Peyer's patch (tissue), 4 donors: ENCODE results near the gene DNAJC21. TPM values are rescaled to one million over a fixed set of nuclear protein-coding genes. Genes with fewer than 3 reads are reported as not detected.

Source experiments
- DNase-seq, 3 donors: peaks; one replicate each; pipeline ENCODE4 v3.0.0-alpha.2; 2017 to 2019
- H3K27ac ChIP-seq, 4 donors: fragments of 200-600 bp; sonication (generic); one replicate each; pipeline ENCODE4 v1.5.1; 2016 to 2019
- H3K27me3 ChIP-seq, 2 donors: fragments of 200-600 bp; sonication (generic); one replicate each; pipeline ENCODE4 v1.5.1; 2019
- H3K36me3 ChIP-seq, 3 donors: fragments of 200-600 bp; sonication (generic); one replicate each; pipeline ENCODE4 v1.5.1; 2016 to 2019
- H3K4me1 ChIP-seq, 4 donors: fragments of 200-600 bp; sonication (generic); one replicate each; pipeline ENCODE4 v1.5.1; 2016 to 2019
- H3K4me3 ChIP-seq, 4 donors: fragments of 200-600 bp; sonication (generic); 1 replicate in 3 of 4; 2 replicates in 1 of 4; pipeline ENCODE4 v1.5.1; 2016 to 2019; ENCODE audit warnings: mild to moderate bottlenecking in 1 of 4
- H3K9me3 ChIP-seq, 4 donors: fragments of 200-600 bp; sonication (generic); one replicate each; pipeline ENCODE4 v1.5.1; 2016 to 2019; ENCODE audit warnings: mild to moderate bottlenecking in 1 of 4
- POLR2A ChIP-seq, 2 donors: fragments of 450-650 bp; IDR thresholded peaks; one replicate each; pipeline ENCODE4 v1.5.1; 2017; ENCODE audit warnings: antibody characterized with exemption in 2 of 2, mild to moderate bottlenecking in 2 of 2, moderate library complexity in 2 of 2
- total RNA-seq, 4 donors: library from RNA; depleted of rRNA; stranded (reverse); fragments of >200 nt; gene quantifications; one replicate each; pipeline ENCODE4 v1.1.0, GENCODE V29; 2016
- TF ChIP-seq, protein P1 (sequence below), 6 experiments: fragments of 450-650 bp in 4 of 6; fragments of 200-600 bp in 2 of 6; sonication (generic) in 1 of 6; IDR thresholded peaks; one replicate each; pipeline ENCODE4 v1.5.1; 2017 to 2019; ENCODE audit warnings: antibody characterized with exemption in 6 of 6, mild to moderate bottlenecking in 3 of 6, moderate library complexity in 1 of 6

Gene DNAJC21
- total RNA-seq, 4 donors from 2014 or later = 17.5 to 64.4 (median 32.2) TPM

GRCh38 chr5:35004771-35005170 is 75.4 kb downstream of the DNAJC21 start:
- no peaks in the 10 kb centered on the region for H3K4me1 ChIP-seq
- no peak overlapping the region for H3K27ac ChIP-seq
- H3K36me3 ChIP-seq = no peaks in the 10 kb centered on the region
- no peak for DNase-seq
- TF ChIP-seq, protein P1, sequence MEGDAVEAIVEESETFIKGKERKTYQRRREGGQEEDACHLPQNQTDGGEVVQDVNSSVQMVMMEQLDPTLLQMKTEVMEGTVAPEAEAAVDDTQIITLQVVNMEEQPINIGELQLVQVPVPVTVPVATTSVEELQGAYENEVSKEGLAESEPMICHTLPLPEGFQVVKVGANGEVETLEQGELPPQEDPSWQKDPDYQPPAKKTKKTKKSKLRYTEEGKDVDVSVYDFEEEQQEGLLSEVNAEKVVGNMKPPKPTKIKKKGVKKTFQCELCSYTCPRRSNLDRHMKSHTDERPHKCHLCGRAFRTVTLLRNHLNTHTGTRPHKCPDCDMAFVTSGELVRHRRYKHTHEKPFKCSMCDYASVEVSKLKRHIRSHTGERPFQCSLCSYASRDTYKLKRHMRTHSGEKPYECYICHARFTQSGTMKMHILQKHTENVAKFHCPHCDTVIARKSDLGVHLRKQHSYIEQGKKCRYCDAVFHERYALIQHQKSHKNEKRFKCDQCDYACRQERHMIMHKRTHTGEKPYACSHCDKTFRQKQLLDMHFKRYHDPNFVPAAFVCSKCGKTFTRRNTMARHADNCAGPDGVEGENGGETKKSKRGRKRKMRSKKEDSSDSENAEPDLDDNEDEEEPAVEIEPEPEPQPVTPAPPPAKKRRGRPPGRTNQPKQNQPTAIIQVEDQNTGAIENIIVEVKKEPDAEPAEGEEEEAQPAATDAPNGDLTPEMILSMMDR (IDR thresholded peaks at IDR 0.05) = no peak
- TF ChIP-seq POLR2A (IDR thresholded peaks at IDR 0.05) = no peak
- no peak overlapping the region for H3K4me3 ChIP-seq
- no peaks in the 10 kb centered on the region for H3K27me3 ChIP-seq
- no peaks in the 10 kb centered on the region for H3K9me3 ChIP-seq

Other genes with a start within 250 kb of the DNAJC21 start
- gene TTC23L, start 90.4 kb upstream of the DNAJC21 start, total RNA-seq = not detected
- gene RAD1, start 14.1 kb upstream of the DNAJC21 start, total RNA-seq = 10 to 100 TPM in 3 of 4 donors, 1 to 10 TPM in 1; 9.5 to 33.0 (median 14.5) TPM
- 10 to 100 TPM in 2 of 4 donors, 1 to 10 TPM in 2; 4.3 to 23.1 (median 12.3) TPM for gene BRIX1, start 13.8 kb upstream of the DNAJC21 start, total RNA-seq
- 10 to 100 TPM in 1 of 4 donors, 1 to 10 TPM in 2, not detected in 1; 4.8 to 11.2 (median 5.5) TPM for gene AGXT2, start 118.4 kb downstream of the DNAJC21 start, total RNA-seq